Pons (tissue), 1 donor: ENCODE measurements around the gene BRPF3.

Experiments
- DNase-seq: peaks from one replicate; pipeline ENCODE4 v3.0.0-alpha.2; 2016; ENCODE audit warnings: low spot score

BRPF3 gene

DNA sequence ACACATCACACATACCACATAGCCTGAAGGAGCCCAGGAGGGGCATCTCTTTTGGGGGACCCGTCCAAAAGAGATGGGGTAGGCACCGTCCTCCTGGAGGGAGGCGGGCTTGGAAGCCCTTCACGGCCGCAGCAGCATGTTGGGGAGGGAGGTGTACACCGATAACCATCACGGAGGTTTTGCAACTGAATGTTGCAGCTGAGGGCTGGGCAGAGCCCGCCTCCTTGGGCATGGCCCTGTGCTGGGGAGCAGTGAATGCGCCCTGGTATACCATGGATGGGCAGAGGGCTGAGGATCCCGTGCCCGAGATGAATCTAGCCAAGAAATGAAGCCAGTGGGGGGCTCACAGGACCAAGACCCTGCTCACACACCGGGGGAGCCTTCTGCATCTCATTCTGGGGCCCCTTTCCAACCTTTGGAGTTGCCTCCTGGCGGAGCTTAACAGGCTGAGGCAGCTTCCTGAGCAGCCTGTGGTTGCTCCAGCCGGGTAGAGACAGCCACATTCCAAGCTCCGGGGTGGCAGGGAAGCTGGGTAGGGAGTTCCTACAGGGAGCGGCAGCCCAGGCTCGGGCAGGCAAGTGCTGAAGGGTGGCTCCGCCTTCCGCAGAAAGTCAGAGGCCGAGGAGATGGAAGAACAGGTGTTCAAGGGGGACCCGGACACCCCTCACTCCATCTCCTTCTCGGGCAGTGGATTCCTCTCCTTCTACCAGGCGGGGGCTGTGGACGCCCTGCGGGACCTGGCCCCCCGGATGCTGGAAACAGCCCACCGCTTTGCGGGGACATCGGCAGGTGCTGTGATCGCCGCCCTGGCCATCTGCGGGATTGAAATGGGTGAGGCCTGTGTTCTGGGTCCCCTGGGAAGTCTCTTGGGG is 73.5 kb downstream of the BRPF3 start, which contains the start of gene PNPLA1:
PNPLA1 (plus strand) TSS at position 227 of the 872 bp plus-strand sequence; CDS start at position 627, 400 bp downstream.
- DNase-seq: no peak

- no peak for DNase-seq
Observed at GRCh38 chr6:36272234-36272633, 75.7 kb downstream of the BRPF3 start.

GRCh38 chr6:36273067-36273466 is 76.5 kb downstream of the BRPF3 start:
- no peak for DNase-seq

- DNase-seq: no peak
Observed at GRCh38 chr6:36273802-36274514, 77.4 kb downstream of the BRPF3 start.

- DNase-seq: no peak
Observed at GRCh38 chr6:36276581-36277536, 80.3 kb downstream of the BRPF3 start.

DNA sequence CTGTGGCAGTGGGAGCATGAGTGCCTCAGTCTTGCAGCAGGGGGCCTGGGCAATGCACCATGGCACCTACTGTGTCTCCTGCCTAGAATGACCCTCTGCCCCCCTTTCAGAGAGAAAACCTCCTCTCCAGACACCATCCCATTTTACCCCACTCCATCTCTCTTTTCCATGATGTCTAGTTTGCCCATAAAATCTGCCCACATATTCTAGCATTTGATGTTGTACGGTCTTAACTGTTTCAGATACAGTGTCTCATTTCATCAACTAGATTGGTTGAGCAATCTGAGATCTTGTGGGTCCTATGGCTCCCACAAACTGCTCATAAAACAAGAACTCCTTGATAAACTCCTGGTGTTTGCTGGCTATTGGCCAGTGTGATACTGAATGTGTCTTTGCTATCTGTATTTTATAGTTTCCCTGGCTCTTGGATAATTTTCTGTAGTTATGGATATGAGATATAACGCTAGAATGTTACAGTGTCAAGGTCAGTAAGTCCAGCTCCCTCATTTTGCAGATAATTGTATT is 81.5 kb downstream of the BRPF3 start:
- no peak for DNase-seq

GRCh38 chr6:36280467-36280866 is 83.9 kb downstream of the BRPF3 start:
- DNase-seq: no peak

GRCh38 chr6:36280983-36281382 is 84.4 kb downstream of the BRPF3 start:
- no peak for DNase-seq
